Stimulated activated CD4-positive, alpha-beta T cell treated with anti-CD3 and anti-CD28 coated beads, Interleukin-15, amount 100 ng/mL, for 1 hour (primary cell): Measurements from ENCODE around the gene MAB21L2.
"Not testable (repeated sequence)": the region's sequence is repeated elsewhere in the genome, so short reads cannot be mapped to it uniquely, and the experiment has no call there.

Experiments
- DNase-seq, 2 donors: peaks; one replicate each; pipeline ENCODE4 v3.0.0-alpha.2; 2020; ENCODE audit warnings: low read depth in 1 of 2, low spot score in 1 of 2

Gene MAB21L2

GRCh38 chr4:150582146-150582872 lies at the start of gene MAB21L2:
TSS of gene MAB21L2 (plus strand) at chr4:150582151. CDS start at chr4:150583030, 879 bp downstream.
- no peak for DNase-seq

DNA sequence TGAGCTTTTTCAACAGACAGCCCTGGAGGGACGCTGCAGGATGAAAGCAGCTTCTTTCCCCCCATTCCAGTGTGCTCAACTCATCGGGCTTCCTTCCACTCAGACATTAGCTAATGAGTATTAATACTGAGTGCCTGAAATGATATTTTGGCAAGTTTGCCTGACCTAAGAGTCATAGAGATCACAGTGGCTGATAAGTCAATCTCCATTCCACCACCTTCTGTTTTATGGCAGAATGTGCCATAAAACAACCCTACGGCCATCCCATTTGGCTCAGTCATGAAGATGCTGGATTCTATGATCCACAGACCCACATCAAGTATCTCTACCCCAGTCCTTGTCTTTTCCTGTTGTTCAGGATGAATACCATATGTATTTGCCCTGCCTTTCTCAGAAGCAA lies 48.3 kb upstream of the MAB21L2 start:
- no peak for DNase-seq

DNA sequence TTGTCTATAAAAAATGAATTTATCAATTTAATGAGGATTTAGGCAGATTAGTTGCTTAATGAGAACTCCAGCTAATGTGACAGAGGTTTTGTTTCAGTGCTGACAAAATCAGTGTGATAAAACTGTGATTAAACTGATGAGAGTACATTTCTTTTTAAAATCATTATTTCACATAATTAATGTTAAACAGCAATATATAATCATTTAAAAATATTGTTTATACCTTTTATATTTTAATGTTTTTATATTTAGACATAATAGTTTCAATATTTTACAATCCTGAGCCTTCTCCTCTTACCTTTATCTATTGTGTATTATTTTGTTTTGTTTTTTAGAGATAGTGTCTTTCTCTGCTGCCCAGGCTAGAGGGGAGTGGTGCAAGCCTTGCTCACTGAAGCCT lies 47.1 kb upstream of the MAB21L2 start:
- DNase-seq = no peak

DNA sequence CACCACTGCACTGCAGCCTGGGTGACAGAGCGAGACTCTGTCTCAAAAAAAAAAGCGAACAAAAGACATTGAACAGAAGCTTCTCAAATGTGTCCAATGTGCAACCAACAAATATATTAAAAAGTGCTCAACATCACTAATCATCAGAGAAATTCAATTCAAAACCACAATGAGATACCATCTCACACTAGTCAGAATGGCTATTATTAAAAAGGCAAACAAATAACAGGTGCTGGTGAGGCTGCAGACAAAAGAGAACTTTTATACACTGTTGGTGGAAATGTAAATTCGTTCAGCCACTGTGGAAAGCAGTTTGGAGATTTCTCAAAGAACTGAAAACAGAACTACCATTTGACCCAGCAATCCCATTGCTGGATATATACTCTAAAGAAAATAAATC lies 44.0 kb upstream of the MAB21L2 start:
- DNase-seq = not testable (repeated sequence)

- no peak for DNase-seq
Observed at GRCh38 chr4:150540536-150540935, 41.4 kb upstream of the MAB21L2 start.

GRCh38 chr4:150540959-150541360 lies 41.0 kb upstream of the MAB21L2 start:
- no peak for DNase-seq

DNA sequence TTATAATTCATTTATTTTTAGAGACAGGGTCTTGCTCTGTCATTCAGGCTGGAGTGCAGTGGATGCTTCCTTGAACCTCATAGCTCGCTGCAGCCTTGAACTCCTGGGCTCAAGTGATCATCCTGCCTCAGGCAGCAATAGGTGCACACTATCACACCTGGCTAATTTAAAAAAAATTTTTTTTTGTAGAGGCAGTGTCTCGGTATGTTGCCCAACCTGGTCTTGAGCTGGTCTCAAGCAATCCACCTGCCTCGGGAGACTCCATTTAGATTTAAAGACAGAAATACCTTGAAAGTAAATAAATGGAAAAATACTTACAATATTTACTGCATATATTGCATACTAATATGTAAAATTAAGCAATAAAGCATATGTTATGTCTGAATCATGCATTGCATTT lies 40.3 kb upstream of the MAB21L2 start:
- no peak for DNase-seq

- DNase-seq = no peak
Observed at GRCh38 chr4:150543042-150543441, 38.9 kb upstream of the MAB21L2 start.

DNA sequence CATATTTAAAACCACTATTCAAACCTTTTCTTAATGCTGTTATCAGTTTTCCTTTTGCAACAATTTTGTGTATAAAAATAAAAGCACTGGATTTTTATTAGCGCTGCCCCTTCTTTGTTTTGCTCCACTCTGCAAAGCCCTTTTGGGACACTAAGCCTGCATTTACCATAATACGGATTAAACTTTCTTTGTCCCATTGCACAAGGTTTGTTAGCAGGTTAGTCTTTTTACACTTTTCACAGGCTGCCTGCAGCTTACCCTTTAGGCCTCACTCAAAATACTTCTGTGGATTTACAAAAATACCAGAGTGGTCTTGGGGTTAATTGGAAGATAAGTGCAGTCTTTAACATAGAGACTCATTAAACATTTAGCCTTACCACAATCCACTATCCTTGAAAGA lies 35.7 kb upstream of the MAB21L2 start:
- no peak for DNase-seq

DNA sequence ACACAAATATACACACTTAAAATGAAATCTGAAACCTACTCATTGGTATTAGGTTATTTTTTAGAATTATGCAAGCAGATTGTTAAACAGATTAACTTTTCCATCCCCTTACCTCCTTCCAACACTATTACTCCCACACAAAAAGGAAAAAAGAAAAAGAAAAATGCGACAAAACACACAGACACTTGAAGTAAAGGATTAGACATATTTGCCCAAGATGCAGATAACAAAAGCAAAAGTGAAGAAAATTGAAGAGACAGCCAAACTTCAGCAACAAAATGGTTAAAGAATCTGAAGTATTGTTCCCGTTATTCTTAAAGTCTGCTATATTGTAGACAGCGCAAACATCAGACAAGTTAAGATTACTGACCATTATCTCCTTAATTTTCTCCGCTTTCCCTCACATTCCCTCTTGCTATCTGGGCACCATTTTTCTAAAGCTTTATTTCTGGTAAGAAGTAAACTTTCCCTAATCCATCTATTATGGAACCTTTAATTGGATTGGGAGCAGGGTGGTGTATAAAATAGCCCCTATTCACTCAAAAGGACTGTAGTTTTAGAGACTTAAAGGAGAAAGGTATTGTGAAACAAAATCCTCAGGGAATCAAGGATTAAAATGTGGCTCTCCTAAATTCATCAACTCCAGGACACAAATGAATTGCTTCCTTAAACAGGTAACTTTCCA lies 34.7 kb upstream of the MAB21L2 start:
- DNase-seq = no peak

- not testable (repeated sequence) for DNase-seq
Observed at GRCh38 chr4:150557811-150558210, 24.1 kb upstream of the MAB21L2 start.

GRCh38 chr4:150561143-150561737 lies 20.7 kb upstream of the MAB21L2 start:
- DNase-seq = no peak

- DNase-seq = no peak
Observed at GRCh38 chr4:150562250-150562649, 19.7 kb upstream of the MAB21L2 start.

GRCh38 chr4:150562751-150563150 lies 19.2 kb upstream of the MAB21L2 start:
- no peak for DNase-seq

DNA sequence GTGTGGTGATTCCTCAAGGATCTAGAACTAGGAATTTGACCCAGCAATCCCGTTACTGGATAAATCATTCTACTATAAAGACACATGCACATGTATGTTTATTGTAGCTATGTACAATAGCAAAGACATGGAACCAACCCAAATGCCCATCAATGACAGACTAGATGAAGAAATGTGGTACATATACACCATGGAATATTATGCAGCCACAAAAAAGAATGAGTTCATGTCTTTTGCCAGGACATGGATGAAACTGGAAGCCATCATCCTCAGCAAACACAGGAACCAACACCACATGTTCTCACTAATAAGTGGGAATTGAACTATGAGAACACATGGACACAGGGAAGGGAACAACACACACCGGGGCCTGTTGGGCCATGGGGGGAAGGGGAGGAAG lies 17.0 kb upstream of the MAB21L2 start:
- DNase-seq = not testable (repeated sequence)

DNA sequence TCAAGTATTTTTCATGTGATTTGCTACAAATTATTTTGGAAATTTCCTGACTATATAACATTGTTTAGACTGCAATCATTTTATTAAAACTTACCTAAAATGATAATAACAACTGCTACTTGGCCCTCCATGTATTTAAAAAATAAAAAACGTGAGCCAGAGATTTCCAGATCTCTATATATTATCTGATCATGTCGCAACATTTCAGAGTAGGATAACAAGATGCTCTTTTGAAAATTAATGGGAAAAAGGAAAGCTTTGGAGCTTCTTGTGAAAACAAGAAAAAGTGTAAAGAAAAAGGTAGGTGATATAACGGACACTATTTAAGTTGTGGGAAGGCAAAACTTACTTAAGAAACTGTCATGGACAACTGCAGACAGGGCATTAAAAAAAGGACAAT lies 14.9 kb upstream of the MAB21L2 start:
- DNase-seq = no peak

DNA sequence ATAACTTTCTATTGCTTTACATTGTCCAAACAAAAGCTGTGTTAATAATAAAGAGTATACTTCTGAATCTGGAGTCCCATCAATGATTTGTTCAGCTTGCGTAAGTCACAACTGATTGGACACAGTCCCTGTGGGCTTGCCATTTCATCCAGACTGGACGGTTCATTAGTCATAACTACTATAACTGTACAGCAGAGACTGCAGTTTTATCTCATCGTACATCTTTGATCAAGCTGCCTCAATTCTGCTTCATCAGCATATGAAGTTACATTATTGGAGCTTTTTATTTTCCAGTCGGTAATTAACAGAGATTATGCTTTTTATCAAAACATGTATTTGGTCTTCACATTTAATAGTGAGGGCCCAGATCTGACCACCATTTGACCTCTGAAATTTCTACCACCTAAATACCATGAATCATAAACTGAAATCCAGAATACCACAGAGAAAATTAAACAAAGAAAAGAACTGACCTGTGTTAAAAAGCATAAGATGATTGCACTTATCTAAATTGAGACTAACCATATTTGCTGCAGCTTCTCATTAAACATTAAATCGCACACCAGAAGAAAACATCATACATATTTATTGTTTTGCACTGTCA lies 12.5 kb upstream of the MAB21L2 start:
- no peak for DNase-seq

DNA sequence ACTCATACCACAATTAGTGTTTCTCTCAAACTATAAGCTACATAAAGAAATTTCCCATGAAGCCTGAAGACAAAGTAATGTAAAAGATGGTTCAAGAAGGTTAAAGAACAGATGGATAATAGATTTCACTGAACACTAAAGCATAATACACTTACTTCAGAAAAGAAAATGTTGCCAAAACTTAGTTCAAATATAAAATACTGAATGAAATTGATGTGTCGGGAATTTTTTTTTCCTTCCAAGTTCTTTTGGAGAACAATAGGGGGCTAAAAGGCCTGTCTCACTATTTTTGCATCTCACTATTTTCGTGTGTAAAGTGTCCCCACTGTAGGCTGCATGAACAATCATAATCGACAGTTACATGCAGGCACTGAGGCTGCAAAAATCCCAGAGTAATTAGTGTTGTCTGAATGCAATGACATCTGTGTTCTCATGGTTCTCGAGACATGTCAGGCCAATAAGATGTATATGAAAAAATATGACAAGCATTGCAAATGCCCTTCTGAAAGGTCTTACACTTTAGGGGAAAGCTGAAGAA lies 11.9 kb upstream of the MAB21L2 start:
- DNase-seq = no peak

GRCh38 chr4:150570862-150571261 lies 11.1 kb upstream of the MAB21L2 start:
- DNase-seq = no peak

DNA sequence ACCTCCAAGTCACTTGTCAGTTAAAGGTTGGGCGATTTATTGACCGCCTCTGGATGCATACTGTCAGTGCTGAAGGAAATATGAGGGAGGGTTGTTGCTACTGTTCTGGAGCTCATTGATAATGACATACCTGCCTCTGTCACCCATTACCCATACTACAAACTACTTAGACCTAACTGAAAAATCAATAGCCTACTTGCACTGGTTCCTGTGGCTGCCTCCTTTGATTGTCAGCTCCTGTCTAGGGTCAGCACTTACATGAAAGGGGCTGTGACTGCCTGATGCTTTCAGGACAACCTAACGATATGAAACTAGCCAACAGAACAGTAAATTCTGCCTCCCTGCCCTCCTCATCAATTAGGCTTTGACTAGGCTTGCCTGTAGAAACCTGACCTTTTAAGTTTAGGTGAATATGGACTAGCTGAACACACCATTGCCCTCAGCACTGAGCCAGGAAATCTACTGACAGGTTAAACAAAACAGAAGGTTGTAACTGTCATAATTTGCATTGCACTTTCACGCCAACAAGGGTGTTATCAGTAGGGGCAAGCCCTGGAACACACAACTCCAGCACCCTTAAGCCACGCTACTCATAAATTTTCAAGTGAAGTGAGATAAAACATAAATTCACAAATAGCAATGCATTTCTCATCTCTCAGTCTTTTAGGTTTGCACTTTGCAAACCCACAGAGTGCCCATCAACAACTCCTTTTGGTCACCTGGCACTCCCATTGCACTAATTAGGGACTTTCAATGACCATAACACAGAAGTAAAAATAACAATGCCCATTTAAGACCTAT lies 9.0 kb upstream of the MAB21L2 start:
- DNase-seq = no peak

DNA sequence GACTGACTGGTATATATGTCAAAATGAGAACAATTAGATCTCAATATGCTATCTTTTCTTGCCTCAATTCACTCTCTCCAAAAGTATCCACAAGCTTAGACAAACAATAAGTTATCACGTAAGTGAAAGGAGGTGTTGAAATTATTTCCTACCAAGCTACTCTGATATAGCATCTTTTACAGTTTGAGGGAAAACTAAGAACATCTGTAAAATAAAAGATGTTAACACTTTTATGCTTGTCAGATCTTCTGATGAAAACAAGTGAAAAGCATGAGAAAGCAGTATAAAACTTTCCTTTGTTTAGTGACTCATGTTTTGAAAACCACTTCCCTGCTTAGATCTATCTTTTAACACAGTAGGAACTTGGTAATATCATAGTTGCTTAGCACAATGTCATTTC lies 8.4 kb upstream of the MAB21L2 start:
- no peak for DNase-seq
